T-helper 1 cell (primary cell): ENCODE measurements around the gene CMTM1.

ENCODE experiments used
- DNase-seq, 5 donors: peaks; one replicate each; pipeline ENCODE4 v3.0.0-alpha.2; 2012 to 2020

The CMTM1 gene

DNA sequence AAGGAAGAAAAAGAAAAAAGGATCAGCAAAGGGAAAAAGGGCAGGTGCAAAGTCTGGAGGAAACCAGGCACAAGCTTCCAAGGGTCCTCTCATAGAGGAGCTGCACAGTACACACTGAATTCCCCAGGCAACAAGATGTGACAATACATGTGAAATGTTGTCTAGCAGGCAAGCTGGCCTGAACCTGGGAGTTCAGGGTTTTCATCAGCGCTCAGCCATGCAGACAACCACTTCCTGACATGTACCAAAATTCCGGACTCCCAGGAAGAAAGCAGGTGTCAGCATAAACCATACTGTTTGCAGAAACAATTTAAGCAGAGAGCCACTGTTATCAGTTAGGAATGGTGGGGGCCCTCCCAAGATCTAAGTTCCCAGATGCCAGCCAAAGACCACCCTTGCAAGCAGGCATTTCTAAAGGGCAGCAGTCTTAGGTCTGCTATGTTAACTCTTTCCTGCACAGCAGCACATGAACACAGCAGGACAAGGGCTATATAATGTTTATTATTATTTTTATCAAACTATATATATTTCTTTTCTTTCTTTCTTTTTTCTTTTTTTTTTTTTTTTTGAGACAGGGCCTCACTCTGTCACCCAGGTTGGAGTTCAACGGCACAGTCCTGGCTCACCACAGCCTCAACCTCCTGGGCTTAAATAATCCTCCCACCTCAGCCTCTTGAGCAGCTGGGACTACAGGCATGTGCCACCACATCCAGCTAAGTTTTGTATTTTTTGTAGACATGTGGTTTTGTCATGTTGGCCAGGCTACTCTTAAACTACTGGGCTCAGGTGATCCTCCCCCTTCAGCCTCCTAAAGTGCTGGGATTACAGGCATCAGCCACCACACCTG is 26.4 kb upstream of the CMTM1 start:
- no peak for DNase-seq

DNA sequence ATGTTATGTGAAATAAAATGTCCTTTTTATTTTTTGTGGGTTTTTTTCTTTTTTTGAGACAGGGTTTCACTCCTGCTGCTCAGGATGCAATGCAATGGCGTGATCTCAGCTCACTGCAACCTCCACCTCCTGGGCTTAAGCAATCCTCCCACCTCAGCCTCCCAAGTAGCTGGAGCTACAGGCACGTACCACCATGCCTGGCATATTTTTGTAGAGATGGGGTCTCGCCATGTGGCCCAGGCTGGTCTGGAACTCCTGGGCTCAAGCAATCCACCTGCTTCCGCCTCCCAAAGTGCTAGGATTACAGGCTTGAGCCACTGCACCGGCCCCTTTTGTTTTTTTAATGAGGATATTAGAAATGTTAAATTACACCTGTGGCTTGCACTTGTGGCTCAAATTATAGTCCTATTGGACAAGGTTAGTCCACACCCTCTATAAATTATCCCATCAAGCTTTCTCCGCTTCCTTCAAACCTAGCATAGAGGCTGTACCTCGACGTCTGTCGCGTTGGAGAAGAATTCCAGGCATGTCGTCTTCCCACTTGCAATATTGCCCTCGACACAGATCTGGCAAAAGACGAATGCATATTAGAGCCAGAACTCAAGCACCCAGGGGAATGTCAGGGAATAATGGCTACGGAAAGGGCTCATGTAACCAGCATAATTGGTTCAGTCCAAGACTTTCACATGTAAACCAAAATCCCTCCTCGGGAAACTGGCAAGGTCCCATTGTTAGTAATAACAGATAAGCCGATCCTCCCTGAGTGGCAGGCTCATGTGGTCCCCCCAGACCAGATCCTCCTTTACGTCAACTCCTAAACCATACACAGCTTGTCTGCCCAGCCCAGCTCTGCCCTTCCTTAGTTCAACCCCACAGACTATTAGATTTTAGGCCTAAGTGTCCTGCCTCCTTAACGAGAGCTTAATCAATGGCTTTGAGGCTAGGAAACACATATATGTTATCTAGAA is 24.6 kb upstream of the CMTM1 start:
- no peak for DNase-seq

DNA sequence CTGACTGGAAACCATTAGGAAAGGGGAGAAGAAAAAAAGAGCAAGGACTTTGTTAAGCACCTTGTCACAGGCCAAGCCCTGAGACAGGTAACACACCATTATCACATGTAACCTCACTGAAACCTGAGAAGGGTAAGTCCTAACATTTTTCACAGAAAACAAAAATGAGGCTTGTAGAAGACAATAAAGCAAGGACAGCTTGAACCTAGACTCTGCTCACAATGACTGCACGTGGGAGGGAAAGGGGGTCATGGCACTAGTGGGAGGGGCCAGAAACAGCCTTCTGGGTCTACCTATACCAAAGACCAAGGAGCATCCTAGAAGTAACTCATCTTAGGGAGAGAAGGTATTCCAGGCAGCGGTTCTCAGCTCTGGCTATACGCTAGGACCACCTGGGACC is 23.8 kb upstream of the CMTM1 start:
- no peak for DNase-seq

DNA sequence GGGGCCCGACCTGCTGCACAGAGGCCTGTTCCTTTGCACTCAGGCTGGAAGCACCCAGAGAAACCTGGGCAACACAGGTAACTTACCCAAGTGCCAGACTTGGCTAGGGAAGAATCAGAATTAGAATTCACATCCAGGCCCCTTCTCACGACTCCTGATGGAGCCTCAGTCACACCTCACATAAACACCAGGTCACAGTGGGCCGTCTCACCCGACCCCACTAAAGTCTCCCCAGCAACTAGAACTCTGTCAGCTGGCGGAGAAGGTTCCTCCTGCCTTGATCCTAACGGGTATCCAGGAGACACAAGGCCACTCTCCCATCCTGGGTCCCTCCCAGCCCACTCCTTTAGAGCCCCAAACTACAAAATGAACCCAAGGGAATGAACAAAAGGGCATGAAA is 22.7 kb upstream of the CMTM1 start:
- DNase-seq: no peak

DNA sequence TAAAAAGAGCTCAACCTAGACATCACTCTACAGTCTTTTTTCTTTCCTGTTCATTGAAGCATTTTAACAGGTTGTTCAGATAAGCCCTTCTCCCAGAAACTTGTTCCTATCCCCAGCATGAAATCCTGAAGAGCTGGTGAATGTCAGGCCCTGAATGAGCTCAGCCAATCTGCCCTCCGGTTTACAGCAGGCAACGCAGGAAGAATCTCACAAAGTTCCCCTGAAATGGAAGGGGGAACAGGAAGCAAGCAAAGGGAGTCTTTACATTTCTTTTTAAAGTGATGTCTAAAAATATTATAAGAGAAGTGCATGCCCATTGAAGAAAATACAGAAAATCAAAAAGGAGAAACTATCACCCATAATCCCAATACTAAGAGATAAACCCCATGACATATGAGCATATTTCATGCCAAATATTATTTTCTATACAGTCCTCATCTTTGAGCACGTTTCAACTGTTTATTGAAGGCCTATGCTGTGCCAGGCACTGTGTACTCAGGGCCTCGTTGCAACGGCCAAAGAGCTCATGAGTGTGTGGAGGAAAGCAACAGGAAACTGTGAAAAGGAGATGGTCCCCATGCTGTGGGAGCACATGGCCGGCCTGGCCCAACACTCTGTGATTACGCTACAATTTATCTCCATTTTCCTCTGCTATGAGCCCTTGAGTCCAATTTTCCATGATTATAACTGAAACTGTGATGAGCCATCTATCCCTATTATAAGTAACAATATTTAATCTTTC is 22.1 kb upstream of the CMTM1 start:
- DNase-seq: no peak

DNA sequence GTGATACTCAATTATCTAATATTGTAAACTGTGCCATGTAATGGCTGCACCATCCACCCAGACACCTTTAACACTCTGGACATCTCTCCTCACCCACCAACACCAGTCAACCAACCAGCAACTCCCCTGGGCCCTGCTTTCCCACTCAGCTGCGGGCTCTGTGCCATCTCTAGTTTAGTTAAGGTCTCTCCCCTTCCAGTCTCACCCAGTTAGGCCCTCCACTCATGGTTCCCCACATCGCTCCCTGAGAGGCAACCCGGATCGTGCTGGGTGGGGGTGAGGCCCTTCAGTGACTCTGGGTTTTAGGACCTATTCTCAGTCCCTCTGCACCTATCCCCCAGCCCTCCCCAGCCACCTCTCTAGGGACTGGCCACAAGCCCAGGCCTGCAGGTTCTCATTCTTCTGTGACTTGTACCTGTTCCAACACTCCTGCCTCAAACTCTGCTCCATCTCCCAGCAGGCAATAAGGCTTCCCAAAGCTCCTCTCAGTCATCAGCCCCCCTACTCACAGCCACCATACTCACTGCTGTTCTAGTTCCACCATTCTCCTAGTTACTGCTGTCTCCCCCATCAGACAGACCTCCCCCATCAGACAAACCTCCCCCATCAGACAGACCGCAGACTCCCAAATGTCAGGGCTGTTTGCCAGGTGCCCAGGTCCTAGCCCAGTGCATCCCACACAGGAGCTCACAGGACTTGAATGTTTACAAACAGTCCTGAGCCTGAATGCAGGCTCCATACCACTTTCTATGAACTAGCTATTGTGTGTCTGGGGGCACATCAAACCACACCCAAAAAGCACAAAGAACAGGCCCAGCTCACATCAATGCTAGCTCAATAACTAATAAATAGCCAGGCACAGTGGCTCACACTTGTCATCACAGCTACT is 18.9 kb upstream of the CMTM1 start:
- no peak for DNase-seq

DNA sequence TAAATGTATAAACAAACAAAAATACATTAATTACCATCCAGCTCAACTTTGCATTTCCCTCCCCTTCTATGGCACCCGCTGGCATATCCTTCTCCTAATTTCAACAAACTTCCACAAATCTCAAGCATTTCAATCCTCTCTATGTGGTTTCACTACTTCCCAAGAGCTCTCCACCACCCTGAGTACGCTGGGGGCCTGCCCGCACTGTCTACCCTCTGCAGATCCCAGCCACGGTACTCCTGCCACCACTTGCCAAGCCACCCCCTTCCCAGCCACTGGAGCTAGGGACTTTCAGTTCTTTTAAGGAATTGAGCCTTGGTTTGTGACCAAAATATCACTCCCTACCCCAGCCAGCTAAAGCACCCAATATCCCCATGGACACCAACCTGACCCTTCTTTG is 18.2 kb upstream of the CMTM1 start:
- DNase-seq: no peak

DNA sequence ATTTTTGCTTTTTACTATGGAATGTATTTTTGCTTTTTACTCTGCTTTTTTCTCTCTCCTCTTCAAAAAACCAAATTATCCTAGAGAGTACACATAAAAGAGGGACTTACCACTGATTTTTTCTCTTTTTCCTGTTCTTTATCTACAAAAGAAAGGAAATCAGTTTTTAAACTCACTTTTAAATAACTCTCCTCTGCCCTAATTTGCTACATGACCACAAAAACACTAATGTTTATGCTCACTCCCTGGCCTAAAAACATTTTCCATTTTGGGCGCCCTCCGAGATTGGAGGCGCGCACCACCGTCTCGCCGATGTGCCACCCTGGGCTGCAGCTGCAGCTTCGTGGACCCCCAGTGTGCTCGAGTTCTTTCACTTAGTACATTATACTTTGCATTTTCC is 17.4 kb upstream of the CMTM1 start:
- no peak for DNase-seq

DNA sequence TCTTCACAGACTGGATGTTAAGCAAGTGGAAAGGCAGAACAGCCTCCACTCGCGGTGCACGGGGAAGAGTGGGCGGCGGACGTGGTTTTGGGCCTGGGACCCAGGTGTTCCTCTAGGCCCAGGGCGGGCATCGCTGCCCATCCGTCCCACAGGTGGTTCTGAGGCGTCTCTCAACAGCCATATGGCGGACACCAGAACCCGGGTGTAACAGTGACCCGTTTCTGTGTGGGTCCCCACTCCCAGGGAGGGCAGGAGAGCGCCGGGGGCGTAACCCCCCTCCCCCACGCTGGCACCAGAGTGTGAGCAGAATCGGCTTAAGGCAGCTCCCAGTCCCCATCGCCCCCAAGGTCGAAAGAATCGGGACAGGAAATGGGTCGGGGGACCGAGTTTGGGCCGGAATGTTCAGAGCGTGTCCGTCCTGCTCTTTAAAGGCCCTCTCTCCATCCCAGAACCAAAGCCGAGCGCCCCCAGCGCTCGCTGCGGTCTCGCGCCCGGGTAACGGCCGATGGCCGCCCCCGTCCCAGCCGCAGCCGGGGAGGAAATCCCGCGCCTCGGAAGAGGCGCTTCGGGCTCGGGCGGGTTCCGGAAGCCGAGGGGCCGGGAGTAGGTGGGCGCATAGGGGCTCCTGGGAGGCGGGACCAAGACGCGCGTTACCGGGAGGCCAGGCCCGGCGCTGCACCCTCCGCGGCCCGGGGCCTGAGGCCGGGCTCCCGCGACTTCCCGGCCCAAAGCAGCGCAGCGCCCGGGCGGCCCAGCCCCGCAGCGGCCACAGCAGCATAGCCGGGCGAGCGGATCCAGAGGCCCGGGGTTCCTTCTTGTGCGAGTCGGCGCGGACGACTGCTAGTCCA is 16.7 kb upstream of the CMTM1 start, which contains the start of gene TK2:
TSS of gene TK2 (minus strand) at position 839 of the 848 bp plus-strand sequence. CDS start at position 778, 61 bp downstream.
- DNase-seq: peak; percentile 27 to 52 (median 33)

DNA sequence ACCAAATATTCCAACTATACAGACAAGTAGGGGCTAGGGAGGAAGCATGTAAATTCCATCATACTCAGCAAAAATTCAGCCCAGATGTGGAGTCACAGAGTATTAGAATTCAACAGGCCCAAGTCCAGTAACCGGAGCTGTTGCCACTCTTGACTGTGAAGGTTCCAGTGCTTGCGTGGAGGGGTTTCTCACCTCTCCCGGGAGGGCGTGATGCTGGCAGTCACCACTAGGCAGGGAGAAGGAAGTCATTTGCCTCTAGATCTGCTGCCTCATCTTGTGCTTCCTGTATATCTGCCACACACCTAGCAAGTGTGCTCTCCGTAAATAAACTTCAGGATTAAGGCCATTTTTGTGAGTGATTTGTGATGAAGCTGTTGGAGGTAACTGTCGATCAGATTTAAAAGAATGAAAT is 14.9 kb upstream of the CMTM1 start:
- peak; percentile 35 to 78 (median 49) for DNase-seq

DNA sequence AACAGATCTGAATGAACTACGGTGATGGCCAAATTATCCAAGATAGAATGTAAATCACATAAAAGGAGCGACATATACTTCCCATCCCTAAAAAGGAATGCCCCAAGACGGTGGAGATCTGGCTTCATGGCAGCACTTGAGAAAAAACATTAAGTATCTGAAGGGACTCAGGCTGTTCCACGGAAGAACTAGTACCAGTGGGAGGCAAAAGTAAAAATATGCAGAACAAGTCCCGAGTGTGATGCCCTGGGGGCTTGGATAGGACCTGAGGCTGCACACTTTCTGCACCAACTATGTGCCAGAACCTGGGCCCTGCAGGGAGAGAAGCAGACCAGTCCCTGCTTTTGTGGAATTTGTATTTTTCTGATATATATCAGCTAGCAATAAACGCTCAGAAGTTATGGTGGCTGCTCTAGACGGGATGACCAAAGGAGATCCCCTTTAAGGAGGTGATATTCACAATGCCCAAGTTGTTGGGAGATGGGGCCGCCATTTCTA is 14.4 kb upstream of the CMTM1 start:
- DNase-seq: no peak

DNA sequence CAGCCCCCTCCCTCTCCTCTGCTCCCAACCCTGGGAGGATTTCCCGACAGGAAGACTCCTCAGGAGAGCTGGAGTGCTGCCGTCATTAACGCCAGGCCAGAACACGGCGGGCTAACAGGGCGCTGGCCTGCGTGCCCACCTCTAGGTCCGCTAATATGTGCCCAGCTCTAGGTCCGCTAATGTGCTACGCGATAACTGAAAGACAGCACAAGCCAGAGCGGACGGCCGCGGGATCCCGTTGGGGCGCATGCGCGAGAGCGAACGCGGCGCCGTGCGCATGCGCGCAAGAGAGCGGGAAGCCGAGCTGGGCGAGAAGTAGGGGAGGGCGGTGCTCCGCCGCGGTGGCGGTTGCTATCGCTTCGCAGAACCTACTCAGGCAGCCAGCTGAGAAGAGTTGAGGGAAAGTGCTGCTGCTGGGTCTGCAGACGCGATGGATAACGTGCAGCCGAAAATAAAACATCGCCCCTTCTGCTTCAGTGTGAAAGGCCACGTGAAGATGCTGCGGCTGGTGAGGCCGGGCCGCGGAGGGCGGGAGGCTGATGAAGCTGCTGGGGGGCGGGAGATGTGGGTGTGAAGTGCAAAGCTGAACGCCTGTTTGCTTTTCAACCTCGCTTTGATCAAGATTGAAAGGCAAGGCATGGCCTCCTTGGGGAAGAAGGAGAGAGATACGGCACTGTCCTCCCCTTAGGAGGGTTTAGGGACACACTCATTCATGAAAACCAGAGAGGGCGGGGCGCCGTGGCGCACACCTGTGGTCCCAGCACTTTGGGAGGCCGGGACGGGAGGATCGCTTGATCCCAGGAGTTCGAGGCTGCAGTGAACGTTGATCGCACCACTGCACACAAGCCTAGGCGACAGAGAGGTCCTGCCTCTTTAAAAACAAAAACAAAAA is 13.7 kb upstream of the CMTM1 start, which contains the start of gene CKLF:
TSS of gene CKLF (plus strand) at position 291 of the 892 bp plus-strand sequence. CDS start at position 431, 140 bp downstream.
- DNase-seq: peak; percentile 79 to 96 (median 83)

DNA sequence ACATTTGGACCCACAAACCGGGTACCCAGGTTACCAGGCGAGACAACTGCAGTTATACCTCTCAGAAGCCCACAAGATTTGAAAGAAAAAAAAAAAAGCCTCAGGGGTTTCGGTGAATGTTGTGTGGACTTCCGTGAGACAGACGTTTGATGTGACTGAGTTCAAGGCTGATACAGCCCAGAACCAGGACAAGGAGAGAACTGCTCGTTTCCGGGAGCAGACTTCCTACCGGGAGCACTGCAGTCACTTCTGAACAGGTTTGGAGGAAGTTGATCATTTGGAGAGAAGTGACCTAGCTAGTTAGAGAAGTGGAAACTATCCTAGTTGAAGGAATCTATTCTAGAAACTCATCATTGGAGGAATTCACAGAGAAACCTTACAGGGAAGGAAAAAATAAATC is 13.0 kb upstream of the CMTM1 start:
- peak in 1 of 5 donors; percentile 24 for DNase-seq

DNA sequence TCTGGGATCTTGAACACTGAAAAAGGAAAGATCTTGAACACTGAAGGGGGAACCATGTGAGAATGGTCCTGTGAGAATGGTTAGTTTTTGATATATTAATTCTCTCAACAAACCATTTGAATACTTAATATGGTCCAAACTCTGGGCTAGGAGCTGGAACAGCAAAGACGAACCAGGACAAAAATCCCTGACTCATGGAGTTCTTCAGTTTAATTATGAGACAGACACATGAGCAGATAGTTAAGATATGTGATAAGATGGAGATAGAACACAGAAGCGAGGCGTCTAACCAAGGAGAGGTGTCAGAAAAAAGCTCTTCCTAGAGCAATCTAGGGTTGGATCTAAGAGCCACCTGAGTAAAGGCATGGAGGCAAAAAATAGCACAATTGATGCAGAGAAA is 12.2 kb upstream of the CMTM1 start:
- no peak for DNase-seq

DNA sequence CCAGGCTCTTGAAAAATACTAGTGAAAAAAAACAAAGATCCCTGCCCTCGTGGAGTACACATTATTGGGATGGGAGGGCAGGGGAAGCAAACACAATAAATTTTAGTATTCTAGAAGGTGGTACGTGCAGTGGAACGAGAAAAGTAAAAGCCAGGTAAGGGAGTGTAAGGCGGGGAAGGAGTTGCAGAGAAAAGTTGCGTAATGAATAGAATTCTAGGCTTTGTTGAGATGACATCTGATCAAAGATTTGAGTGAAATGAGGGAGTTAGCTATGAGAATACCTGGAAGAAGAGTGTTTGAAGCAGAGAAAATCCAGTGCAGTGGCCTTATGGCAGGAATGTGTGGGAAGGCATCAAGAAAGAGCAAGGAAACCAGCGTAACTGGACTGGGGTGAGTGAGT is 11.7 kb upstream of the CMTM1 start:
- DNase-seq: no peak

DNA sequence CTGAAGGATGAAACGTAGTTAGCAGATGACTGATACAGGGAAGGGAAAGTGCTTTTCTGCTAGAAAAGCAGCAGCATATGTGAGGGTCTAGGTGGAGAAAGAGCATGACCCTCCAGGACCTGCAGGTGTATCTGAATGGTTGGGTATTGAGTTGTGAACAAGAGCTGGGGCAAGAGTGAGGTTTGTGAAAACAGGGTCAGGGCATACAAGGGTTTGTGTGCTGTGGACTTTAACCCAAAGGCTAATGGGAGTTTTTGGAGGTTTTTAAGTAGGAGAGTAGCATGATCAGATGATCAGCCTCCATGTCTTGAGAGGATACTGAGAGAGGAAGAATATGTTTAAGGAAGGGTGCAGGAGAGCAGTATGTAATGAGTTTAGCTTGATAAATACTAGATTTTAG is 6.1 kb upstream of the CMTM1 start:
- no peak for DNase-seq

DNA sequence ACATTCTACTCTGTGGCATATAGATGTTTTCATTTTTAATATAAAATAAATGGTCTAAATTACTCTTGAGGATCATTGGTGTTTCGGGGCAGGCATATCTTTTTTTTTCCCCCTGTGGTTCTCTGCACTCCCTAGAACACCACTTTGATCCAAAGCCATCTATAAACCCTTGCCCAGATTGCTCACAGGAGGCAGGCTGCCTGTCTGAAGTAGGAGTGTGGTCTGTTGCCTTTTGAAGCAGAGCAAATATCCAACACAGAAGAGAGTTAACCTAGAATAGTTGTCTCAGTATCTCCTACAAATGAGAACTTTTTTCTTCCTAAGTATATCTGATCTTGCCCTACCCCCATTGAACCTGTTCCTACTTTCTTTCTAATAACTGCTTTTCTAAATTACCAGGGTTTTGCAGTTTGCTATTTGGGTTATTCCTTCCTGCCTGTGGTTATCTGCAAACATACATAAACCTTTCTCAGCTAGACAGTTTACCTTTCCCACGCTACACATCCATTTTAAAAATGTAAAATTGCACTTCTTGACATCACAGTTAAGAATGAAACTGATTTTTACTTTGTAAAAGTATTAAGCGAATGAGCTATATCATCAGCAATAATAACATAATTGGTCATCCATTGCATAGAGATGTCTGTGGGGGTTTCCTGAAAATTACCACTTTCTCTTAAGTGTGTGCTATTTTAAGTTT is 4.7 kb upstream of the CMTM1 start:
- no peak for DNase-seq

DNA sequence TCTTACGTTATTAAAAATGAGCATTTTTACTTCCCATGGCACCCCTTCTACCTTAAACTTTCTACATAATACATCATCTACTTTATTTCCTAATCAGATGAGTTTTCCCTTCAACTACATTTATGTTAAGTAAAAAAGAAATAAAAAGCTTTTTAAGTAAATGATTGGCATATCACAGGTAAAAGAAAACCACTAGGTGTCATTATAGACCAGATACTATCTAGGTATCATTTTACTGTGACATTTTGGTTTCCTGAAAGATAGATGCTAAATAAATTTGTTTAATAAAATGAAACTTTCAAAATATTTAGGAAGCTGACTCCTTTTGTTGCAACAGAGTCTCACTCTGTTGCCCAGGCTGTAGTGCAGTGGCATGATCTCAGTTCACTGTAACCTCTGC is 3.8 kb upstream of the CMTM1 start:
- no peak for DNase-seq

DNA sequence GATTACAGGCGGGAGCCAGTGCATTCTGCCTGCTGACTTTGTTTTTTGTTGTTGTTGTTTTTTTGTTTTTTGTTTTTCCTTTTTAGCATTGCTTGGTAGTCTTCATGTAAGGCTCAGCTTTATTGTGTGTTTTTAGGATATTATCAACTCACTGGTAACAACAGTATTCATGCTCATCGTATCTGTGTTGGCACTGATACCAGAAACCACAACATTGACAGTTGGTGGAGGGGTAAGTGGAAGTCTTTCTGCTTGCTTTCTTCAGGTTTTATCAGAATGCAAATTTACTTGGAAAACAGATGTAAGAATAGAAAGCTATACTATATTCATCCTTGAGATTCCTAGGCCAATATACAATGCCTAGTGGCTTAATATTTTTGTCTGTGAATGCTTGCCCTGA is 3.3 kb upstream of the CMTM1 start:
- DNase-seq: no peak
